Activated T-helper 9 cell treated with anti-CD3 and anti-CD28 coated beads, Interleukin-2, amount 50 U/mL, for 16 hours (primary cell): Measurements from ENCODE around the gene C1orf56.

Source experiments
- DNase-seq: peaks from one replicate; pipeline ENCODE4 v3.0.0-alpha.2; 2020; ENCODE audit warnings: low read depth

Gene C1orf56

GRCh38 chr1:151026460-151026859, 21.1 kb upstream of the C1orf56 start:
- no peak for DNase-seq

GRCh38 chr1:151032164-151032563, 15.4 kb upstream of the C1orf56 start:
- DNase-seq = no peak

GRCh38 chr1:151035167-151035566, 12.4 kb upstream of the C1orf56 start:
- no peak for DNase-seq

- no peak for DNase-seq
Measured at GRCh38 chr1:151036356-151036755, 11.2 kb upstream of the C1orf56 start, which contains the start of gene BNIPL. BNIPL (plus strand) TSS chr1:151036586; CDS start chr1:151036726, 140 bp downstream.

GRCh38 chr1:151037032-151037431, 10.5 kb upstream of the C1orf56 start:
- DNase-seq = no peak

- DNase-seq = no peak
Measured at GRCh38 chr1:151039521-151039920, 8.0 kb upstream of the C1orf56 start.

- DNase-seq = no peak
Measured at GRCh38 chr1:151043163-151043562, 4.4 kb upstream of the C1orf56 start.

- DNase-seq = peak; percentile 31
Measured at GRCh38 chr1:151047925-151048644, 534 bp downstream of the C1orf56 start.

- no peak for DNase-seq
Measured at GRCh38 chr1:151048645-151049032, 1.1 kb downstream of the C1orf56 start.

GRCh38 chr1:151049458-151049857, 1.9 kb downstream of the C1orf56 start:
- DNase-seq = no peak

- no peak for DNase-seq
Measured at GRCh38 chr1:151050051-151050688, 2.6 kb downstream of the C1orf56 start.

GRCh38 chr1:151051356-151052009, 3.9 kb downstream of the C1orf56 start:
- DNase-seq = no peak

- DNase-seq = no peak
Measured at GRCh38 chr1:151054971-151055547, 7.5 kb downstream of the C1orf56 start.

GRCh38 chr1:151055581-151055980, 8.0 kb downstream of the C1orf56 start:
- DNase-seq = no peak

- no peak for DNase-seq
Measured at GRCh38 chr1:151056149-151056548, 8.6 kb downstream of the C1orf56 start.

GRCh38 chr1:151058692-151059091, 11.1 kb downstream of the C1orf56 start:
- no peak for DNase-seq

- DNase-seq = peak; percentile 76
Measured at GRCh38 chr1:151059109-151060006, 11.8 kb downstream of the C1orf56 start, which contains the start of gene CDC42SE1. CDC42SE1 (minus strand) TSS chr1:151059622; CDS start chr1:151055730, 3,892 bp downstream.

- no peak for DNase-seq
Measured at GRCh38 chr1:151060007-151060656, 12.6 kb downstream of the C1orf56 start, which contains the start of gene MLLT11. MLLT11 (plus strand) TSS chr1:151060397; CDS start chr1:151067225, 6,828 bp downstream.

- DNase-seq = no peak
Measured at GRCh38 chr1:151060657-151061421, 13.3 kb downstream of the C1orf56 start.

- no peak for DNase-seq
Measured at GRCh38 chr1:151061704-151062103, 14.2 kb downstream of the C1orf56 start.
